ENCODE results near the gene LRSAM1. TPM values are rescaled to one million over a fixed set of nuclear protein-coding genes. Genes with fewer than 3 reads are reported as not detected.

Gene LRSAM1
- total and polyA plus RNA-seq, 9 of the 15 experiments (the other 6 are each of a cell fraction or from before 2014, with no cell fraction given) = 0.07 to 16.2 (median 4.7) TPM

DNA sequence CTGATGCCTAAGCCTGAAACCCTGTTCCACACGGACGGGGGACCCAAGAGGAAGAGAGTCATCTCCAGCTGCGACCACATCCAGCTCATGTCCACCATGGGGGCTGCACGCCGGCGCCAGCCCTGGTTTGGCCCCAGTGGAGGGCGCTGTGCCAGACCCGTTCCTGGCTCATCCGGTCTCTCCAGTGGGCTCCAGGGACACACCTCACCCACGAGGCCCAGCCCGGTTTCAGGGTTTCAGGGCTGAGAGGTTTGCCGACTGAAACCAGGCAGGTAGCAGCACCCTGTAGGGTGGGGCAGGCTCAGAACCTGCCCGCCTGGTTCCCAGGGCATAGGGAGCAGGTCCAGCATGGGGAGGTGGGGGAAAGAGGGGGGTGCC, 89.3 kb downstream of the LRSAM1 start:
- Histone ChIP-seq H4K20me1 (replicated peaks; ENCODE audit: control insufficient read depth, insufficient read depth, low read length) (no peaks in the 10 kb centered on the region; the same call in none of the 2 replicates), H3K4me3 (no peak overlapping the region), H3K4me2 (ENCODE audit: insufficient read depth, low read length) (peak overlapping the region; percentile 62; the same call in 1 of the 2 replicates), H3K9me3 (replicated peaks; ENCODE audit: control insufficient read depth, insufficient read depth, low read depth, low read length) (no peaks in the 10 kb centered on the region), H3K9me1 (ENCODE audit: control insufficient read depth, insufficient read depth, low read length) (no peaks in the 10 kb centered on the region), H3K9ac (ENCODE audit: insufficient read depth in 1 of 2, low read depth in 2 of 2, low read length in 2 of 2) (peak overlapping the region; percentile 23 to 36; a peak in 3 of 4 replicates), H3K27me3 (ENCODE audit: control insufficient read depth in 2 of 2, insufficient read depth in 2 of 2, low read length in 2 of 2) (no peaks in the 10 kb centered on the region), H3K36me3 (ENCODE audit: control insufficient read depth, insufficient read depth, low read length) (peaks cover 22% of the 10 kb centered on the region; the same call in 1 of the 3 replicates), H3K79me2 (ENCODE audit: control insufficient read depth, insufficient read depth, low read length) (peaks cover 68% of the 10 kb centered on the region), H2AFZ (ENCODE audit: low read depth, low read length) (no peak overlapping the region), H3K4me1 (replicated peaks in 1 of 2; ENCODE audit: control insufficient read depth in 2 of 2, insufficient read depth in 2 of 2, low read length in 2 of 2) (peaks cover 30 to 60% of the 10 kb centered on the region in 2 experiments), H3K27ac (ENCODE audit: extremely low read depth, low read depth, low read length) (peak overlapping the region; percentile 67; the same call in 2 of the 3 replicates)
- DNase-seq (ENCODE audit: extremely low read depth in 1 of 4, low spot score in 3 of 4) (peak in 3 of 4 experiments; percentile 26 to 41 (median 36)), FAIRE-seq (no peak), ATAC-seq (no peak; the same call in 2 of the 3 replicates)
- 70% methylated on average over 9 of the region's 13 CpGs for WGBS (ENCODE audit: insufficient coverage, low coverage, missing lambda C conversion rate)
- CTCF ChIA-PET (ENCODE audit: low intra/inter-chr PET ratio) = interaction anchor here (0.6 kb wide), 1 partner anchor 598 kb away, joined by 3 read pairs; no protein-coding TSS in a partner anchor
- BruUV-seq (replicated peaks) = no TSS peak
- POLR2A ChIA-PET = interaction anchor here (0.6 to 1.3 kb wide), 3 partner anchors 9 to 319 kb away, joined by 4 read pairs; no protein-coding TSS in a partner anchor
- intact Hi-C loops (cut with micrococcal nuclease) = no loop called here
- in situ Hi-C loops (cut with MboI) = no loop called here
- TF ChIP-seq, protein P1, sequence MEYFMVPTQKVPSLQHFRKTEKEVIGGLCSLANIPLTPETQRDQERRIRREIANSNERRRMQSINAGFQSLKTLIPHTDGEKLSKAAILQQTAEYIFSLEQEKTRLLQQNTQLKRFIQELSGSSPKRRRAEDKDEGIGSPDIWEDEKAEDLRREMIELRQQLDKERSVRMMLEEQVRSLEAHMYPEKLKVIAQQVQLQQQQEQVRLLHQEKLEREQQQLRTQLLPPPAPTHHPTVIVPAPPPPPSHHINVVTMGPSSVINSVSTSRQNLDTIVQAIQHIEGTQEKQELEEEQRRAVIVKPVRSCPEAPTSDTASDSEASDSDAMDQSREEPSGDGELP (CRISPR knock-in tag; IDR thresholded peaks at IDR 0.05; ENCODE audit: borderline replicate concordance) = peak; percentile 12; the same call in 1 of the 2 replicates
- TF ChIP-seq ZBTB1 (CRISPR knock-in tag; IDR thresholded peaks at IDR 0.05; ENCODE audit: borderline replicate concordance, low read depth) (no peak), DIDO1 (tag; IDR thresholded peaks at IDR 0.05; ENCODE audit: low read depth) (no peak), SMARCA5 (IDR thresholded peaks at IDR 0.05) (no peak), OTX1 (CRISPR knock-in tag; IDR thresholded peaks at IDR 0.05) (no peak), POLR3A (IDR thresholded peaks at IDR 0.05; ENCODE audit: borderline replicate concordance, extremely low read depth, insufficient read depth, insufficient read length) (no peak), NRF1 (conservative IDR thresholded peaks at IDR 0.05 in 1 of 2, IDR thresholded peaks at IDR 0.05 in 1 of 2) (no peak), XRCC5 (IDR thresholded peaks at IDR 0.05; ENCODE audit: low read depth, low read length) (no peak), RFX7 (CRISPR knock-in tag; IDR thresholded peaks at IDR 0.05) (no peak), JUNB (CRISPR knock-in tag; conservative IDR thresholded peaks at IDR 0.05) (no peak), ZNF197 (CRISPR knock-in tag; IDR thresholded peaks at IDR 0.05; ENCODE audit: low read depth) (no peak), ERF (CRISPR knock-in tag; IDR thresholded peaks at IDR 0.05) (no peak), ZNF589 (CRISPR knock-in tag; IDR thresholded peaks at IDR 0.05; ENCODE audit: low read depth) (no peak), BRCA1 (IDR thresholded peaks at IDR 0.05) (no peak), BRCA1 (CRISPR knock-in tag; IDR thresholded peaks at IDR 0.05) (no peak)
- TF ChIP-seq, protein P2, sequence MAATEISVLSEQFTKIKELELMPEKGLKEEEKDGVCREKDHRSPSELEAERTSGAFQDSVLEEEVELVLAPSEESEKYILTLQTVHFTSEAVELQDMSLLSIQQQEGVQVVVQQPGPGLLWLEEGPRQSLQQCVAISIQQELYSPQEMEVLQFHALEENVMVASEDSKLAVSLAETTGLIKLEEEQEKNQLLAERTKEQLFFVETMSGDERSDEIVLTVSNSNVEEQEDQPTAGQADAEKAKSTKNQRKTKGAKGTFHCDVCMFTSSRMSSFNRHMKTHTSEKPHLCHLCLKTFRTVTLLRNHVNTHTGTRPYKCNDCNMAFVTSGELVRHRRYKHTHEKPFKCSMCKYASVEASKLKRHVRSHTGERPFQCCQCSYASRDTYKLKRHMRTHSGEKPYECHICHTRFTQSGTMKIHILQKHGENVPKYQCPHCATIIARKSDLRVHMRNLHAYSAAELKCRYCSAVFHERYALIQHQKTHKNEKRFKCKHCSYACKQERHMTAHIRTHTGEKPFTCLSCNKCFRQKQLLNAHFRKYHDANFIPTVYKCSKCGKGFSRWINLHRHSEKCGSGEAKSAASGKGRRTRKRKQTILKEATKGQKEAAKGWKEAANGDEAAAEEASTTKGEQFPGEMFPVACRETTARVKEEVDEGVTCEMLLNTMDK (IDR thresholded peaks at IDR 0.05; ENCODE audit: borderline replicate concordance, insufficient read depth, low read depth, low read length, poor library complexity, severe bottlenecking) = peak; percentile 29
- TF ChIP-seq, protein P3, sequence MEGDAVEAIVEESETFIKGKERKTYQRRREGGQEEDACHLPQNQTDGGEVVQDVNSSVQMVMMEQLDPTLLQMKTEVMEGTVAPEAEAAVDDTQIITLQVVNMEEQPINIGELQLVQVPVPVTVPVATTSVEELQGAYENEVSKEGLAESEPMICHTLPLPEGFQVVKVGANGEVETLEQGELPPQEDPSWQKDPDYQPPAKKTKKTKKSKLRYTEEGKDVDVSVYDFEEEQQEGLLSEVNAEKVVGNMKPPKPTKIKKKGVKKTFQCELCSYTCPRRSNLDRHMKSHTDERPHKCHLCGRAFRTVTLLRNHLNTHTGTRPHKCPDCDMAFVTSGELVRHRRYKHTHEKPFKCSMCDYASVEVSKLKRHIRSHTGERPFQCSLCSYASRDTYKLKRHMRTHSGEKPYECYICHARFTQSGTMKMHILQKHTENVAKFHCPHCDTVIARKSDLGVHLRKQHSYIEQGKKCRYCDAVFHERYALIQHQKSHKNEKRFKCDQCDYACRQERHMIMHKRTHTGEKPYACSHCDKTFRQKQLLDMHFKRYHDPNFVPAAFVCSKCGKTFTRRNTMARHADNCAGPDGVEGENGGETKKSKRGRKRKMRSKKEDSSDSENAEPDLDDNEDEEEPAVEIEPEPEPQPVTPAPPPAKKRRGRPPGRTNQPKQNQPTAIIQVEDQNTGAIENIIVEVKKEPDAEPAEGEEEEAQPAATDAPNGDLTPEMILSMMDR (IDR thresholded peaks at IDR 0.05 in 2 of 3, conservative IDR thresholded peaks at IDR 0.05 in 1 of 3; ENCODE audit: insufficient read depth in 2 of 3, low read depth in 1 of 3, low read length in 3 of 3) = 0 out of 6 replicates have a peak, but pooled peaks of 1 of the 3 experiments have one; percentile 34
- TF ChIP-seq, protein P4, sequence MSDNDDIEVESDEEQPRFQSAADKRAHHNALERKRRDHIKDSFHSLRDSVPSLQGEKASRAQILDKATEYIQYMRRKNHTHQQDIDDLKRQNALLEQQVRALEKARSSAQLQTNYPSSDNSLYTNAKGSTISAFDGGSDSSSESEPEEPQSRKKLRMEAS (CRISPR knock-in tag; IDR thresholded peaks at IDR 0.05) = no peak; the same call in 1 of the 2 replicates

All from K562 (cell line).